Activated CD8-positive, alpha-beta memory T cell treated with anti-CD3 and anti-CD28 coated beads, Interleukin-2, amount 50 U/mL, for 24 hours (primary cell): ENCODE data around the gene VWA8.
"Not testable (repeated sequence)": the region's sequence is repeated elsewhere in the genome, so short reads cannot be mapped to it uniquely, and the experiment has no call there.

Experiments
- DNase-seq: peaks from one replicate; pipeline ENCODE4 v3.0.0-alpha.2; 2020; ENCODE audit errors: extremely low read depth

VWA8 gene

GRCh38 chr13:41851351-41851750 is 109.6 kb downstream of the VWA8 start:
- DNase-seq: no peak

GRCh38 chr13:41848435-41849255 is 112.3 kb downstream of the VWA8 start:
- DNase-seq: no peak

GRCh38 chr13:41847216-41847615 is 113.7 kb downstream of the VWA8 start:
- DNase-seq: no peak

GRCh38 chr13:41842036-41842620 is 118.8 kb downstream of the VWA8 start:
- DNase-seq: no peak

- no peak for DNase-seq
Measured at GRCh38 chr13:41837629-41838028, 123.3 kb downstream of the VWA8 start.

GRCh38 chr13:41835871-41836270 is 125.0 kb downstream of the VWA8 start:
- no peak for DNase-seq

GRCh38 chr13:41834697-41835096 is 126.2 kb downstream of the VWA8 start:
- not testable (repeated sequence) for DNase-seq

- DNase-seq: no peak
Measured at GRCh38 chr13:41833831-41834230, 127.1 kb downstream of the VWA8 start.

GRCh38 chr13:41833201-41833600 is 127.7 kb downstream of the VWA8 start:
- no peak for DNase-seq

- DNase-seq: no peak
Measured at GRCh38 chr13:41827507-41828213, 133.2 kb downstream of the VWA8 start.

- DNase-seq: no peak
Measured at GRCh38 chr13:41825691-41826090, 135.2 kb downstream of the VWA8 start.

GRCh38 chr13:41823476-41823875 is 137.4 kb downstream of the VWA8 start:
- no peak for DNase-seq

GRCh38 chr13:41822560-41822959 is 138.3 kb downstream of the VWA8 start:
- DNase-seq: no peak

GRCh38 chr13:41821238-41821594 is 139.7 kb downstream of the VWA8 start:
- DNase-seq: no peak

GRCh38 chr13:41820581-41821237 is 140.2 kb downstream of the VWA8 start:
- no peak for DNase-seq

GRCh38 chr13:41816057-41816456 is 144.9 kb downstream of the VWA8 start:
- no peak for DNase-seq

- no peak for DNase-seq
Measured at GRCh38 chr13:41813426-41813825, 147.5 kb downstream of the VWA8 start.

- no peak for DNase-seq
Measured at GRCh38 chr13:41812851-41813250, 148.1 kb downstream of the VWA8 start.

- DNase-seq: no peak
Measured at GRCh38 chr13:41812237-41812636, 148.7 kb downstream of the VWA8 start.

GRCh38 chr13:41811588-41812021 is 149.3 kb downstream of the VWA8 start:
- DNase-seq: no peak

GRCh38 chr13:41809962-41810361 is 150.9 kb downstream of the VWA8 start:
- DNase-seq: no peak

- DNase-seq: not testable (repeated sequence)
Measured at GRCh38 chr13:41803445-41803735, 157.5 kb downstream of the VWA8 start.
